Measurements from ENCODE around the gene ZFP30.

DNA sequence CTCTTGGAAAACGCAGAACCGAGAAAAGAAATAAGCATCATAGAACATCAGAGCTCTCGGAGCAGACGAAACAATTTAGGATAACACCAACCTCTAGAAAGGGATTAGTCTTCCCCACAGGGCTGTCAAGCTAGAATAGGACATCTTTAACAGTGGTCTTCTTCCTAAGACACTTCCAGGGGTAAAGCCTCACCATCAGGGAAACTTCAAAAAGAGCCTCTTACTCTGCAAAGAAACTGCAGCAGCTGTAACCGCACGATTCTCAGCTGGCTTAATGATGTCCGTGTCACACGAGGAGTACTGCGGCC is 61.3 kb downstream of the ZFP30 start:
- TF ChIP-seq, protein P1, sequence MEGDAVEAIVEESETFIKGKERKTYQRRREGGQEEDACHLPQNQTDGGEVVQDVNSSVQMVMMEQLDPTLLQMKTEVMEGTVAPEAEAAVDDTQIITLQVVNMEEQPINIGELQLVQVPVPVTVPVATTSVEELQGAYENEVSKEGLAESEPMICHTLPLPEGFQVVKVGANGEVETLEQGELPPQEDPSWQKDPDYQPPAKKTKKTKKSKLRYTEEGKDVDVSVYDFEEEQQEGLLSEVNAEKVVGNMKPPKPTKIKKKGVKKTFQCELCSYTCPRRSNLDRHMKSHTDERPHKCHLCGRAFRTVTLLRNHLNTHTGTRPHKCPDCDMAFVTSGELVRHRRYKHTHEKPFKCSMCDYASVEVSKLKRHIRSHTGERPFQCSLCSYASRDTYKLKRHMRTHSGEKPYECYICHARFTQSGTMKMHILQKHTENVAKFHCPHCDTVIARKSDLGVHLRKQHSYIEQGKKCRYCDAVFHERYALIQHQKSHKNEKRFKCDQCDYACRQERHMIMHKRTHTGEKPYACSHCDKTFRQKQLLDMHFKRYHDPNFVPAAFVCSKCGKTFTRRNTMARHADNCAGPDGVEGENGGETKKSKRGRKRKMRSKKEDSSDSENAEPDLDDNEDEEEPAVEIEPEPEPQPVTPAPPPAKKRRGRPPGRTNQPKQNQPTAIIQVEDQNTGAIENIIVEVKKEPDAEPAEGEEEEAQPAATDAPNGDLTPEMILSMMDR (IDR thresholded peaks at IDR 0.05), result no peak
- TF ChIP-seq POLR2AphosphoS5 (IDR thresholded peaks at IDR 0.05; ENCODE audit: low read depth, low read length) (no peak), SMC3 (IDR thresholded peaks at IDR 0.05; ENCODE audit: low read depth, low read length) (no peak), EP300 (IDR thresholded peaks at IDR 0.05; ENCODE audit: borderline replicate concordance in 1 of 2, low read depth in 1 of 2, low read length in 1 of 2) (no peak), FOSL2 (IDR thresholded peaks at IDR 0.05; ENCODE audit: borderline replicate concordance, low read depth) (no peak), JUND (IDR thresholded peaks at IDR 0.05) (no peak), NRF1 (IDR thresholded peaks at IDR 0.05; ENCODE audit: low read depth, low read length) (no peak)
- TF ChIP-seq, protein P2, sequence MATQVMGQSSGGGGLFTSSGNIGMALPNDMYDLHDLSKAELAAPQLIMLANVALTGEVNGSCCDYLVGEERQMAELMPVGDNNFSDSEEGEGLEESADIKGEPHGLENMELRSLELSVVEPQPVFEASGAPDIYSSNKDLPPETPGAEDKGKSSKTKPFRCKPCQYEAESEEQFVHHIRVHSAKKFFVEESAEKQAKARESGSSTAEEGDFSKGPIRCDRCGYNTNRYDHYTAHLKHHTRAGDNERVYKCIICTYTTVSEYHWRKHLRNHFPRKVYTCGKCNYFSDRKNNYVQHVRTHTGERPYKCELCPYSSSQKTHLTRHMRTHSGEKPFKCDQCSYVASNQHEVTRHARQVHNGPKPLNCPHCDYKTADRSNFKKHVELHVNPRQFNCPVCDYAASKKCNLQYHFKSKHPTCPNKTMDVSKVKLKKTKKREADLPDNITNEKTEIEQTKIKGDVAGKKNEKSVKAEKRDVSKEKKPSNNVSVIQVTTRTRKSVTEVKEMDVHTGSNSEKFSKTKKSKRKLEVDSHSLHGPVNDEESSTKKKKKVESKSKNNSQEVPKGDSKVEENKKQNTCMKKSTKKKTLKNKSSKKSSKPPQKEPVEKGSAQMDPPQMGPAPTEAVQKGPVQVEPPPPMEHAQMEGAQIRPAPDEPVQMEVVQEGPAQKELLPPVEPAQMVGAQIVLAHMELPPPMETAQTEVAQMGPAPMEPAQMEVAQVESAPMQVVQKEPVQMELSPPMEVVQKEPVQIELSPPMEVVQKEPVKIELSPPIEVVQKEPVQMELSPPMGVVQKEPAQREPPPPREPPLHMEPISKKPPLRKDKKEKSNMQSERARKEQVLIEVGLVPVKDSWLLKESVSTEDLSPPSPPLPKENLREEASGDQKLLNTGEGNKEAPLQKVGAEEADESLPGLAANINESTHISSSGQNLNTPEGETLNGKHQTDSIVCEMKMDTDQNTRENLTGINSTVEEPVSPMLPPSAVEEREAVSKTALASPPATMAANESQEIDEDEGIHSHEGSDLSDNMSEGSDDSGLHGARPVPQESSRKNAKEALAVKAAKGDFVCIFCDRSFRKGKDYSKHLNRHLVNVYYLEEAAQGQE (IDR thresholded peaks at IDR 0.05; ENCODE audit: low read depth, low read length), result no peak
- TF ChIP-seq, protein P3, sequence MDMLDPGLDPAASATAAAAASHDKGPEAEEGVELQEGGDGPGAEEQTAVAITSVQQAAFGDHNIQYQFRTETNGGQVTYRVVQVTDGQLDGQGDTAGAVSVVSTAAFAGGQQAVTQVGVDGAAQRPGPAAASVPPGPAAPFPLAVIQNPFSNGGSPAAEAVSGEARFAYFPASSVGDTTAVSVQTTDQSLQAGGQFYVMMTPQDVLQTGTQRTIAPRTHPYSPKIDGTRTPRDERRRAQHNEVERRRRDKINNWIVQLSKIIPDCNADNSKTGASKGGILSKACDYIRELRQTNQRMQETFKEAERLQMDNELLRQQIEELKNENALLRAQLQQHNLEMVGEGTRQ (IDR thresholded peaks at IDR 0.05; ENCODE audit: borderline replicate concordance, low read depth, low read length), result no peak

All from SK-N-SH (cell line).